ENCODE results near the gene PRRT3. TPM values are rescaled to one million over a fixed set of nuclear protein-coding genes. Genes with fewer than 3 reads are reported as not detected.

The PRRT3 gene
- total and polyA plus RNA-seq, 2 donors (not counting 3 experiments of a cell fraction or from before 2014, with no cell fraction given) = 1.5 TPM

DNA sequence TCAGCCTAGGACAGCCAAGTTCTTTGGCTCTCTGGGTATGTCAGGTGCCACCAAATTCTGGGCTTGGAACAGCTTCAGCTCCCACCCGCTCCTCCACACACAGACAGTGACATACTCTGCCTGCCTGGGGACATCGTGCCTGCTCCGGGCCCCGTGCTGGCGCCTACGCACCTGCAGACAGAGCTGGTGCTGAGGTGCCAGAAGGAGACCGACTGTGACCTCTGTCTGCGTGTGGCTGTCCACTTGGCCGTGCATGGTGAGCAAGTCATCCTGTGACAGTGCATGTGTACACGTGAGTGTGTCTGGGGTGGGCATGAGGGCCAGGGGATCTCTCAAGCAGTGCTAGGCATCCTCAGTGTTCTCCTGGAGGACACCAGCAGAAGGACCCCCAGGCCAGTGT is 34.4 kb downstream of the PRRT3 start:
- peaks cover 13% of the 10 kb centered on the region for H3K4me1 ChIP-seq (ENCODE audit: control insufficient read depth, extremely low read depth, insufficient read depth, low read length)
- no peaks in the 10 kb centered on the region for H3K9me1 ChIP-seq (replicated peaks; ENCODE audit: control insufficient read depth, extremely low read depth, insufficient read depth, low read length)
- intact Hi-C loops (cut with micrococcal nuclease) (loop anchor here (1.0 to 2.0 kb wide), 3 partner anchors 14 to 125 kb away; partner anchors contain the start of genes ARPC4, RPUSD3 and TADA3), dilution Hi-C loops (cut with MboI; ENCODE audit: extremely low pct_ligation_motif_present, low sequenced_read_pairs) (no loop called here)
- POLR2A ChIA-PET = interaction anchor here (0.6 kb wide), 1 partner anchor 1557 kb away, joined by 3 read pairs; no protein-coding TSS in a partner anchor
- no peaks in the 10 kb centered on the region for H3K9me3 ChIP-seq (replicated peaks; ENCODE audit: control insufficient read depth, insufficient read depth, low read length)
- no TSS peak for BruUV-seq (replicated peaks)
- H3K27me3 ChIP-seq (ENCODE audit: control insufficient read depth in 2 of 2, insufficient read depth in 2 of 2, low read length in 2 of 2) = no peaks in the 10 kb centered on the region
- no peak overlapping the region for H3K4me2 ChIP-seq (ENCODE audit: insufficient read depth, low read length)
- H3K9ac ChIP-seq (replicated peaks; ENCODE audit: extremely low read depth, insufficient read depth, low read length) = no peak overlapping the region
- no peak overlapping the region for H3K27ac ChIP-seq (ENCODE audit: insufficient read depth, low read depth, low read length)
- no peaks in the 10 kb centered on the region for H3K79me2 ChIP-seq (ENCODE audit: control insufficient read depth, insufficient read depth, low read length)
- no peaks in the 10 kb centered on the region for H3K36me3 ChIP-seq (ENCODE audit: control insufficient read depth in 2 of 2, extremely low read depth in 1 of 2, insufficient read depth in 2 of 2, low read length in 2 of 2)
- CTCF ChIA-PET = interaction anchor here (1.1 to 2.8 kb wide), 2 partner anchors 15 to 69 kb away, joined by 4 to 11 read pairs; no protein-coding TSS in a partner anchor
- H4K20me1 ChIP-seq (replicated peaks; ENCODE audit: control insufficient read depth, extremely low read depth, insufficient read depth, low read length) = no peaks in the 10 kb centered on the region
- TF ChIP-seq GATA2 (IDR thresholded peaks at IDR 0.05; ENCODE audit: insufficient read depth, insufficient read length, low read depth, low read length) (no peak), MYC (IDR thresholded peaks at IDR 0.05; ENCODE audit: low read depth, low read length) (no peak)
- H2AFZ ChIP-seq (ENCODE audit: low read depth, low read length) = no peak overlapping the region
- no peak overlapping the region for H3K4me3 ChIP-seq (replicated peaks in 1 of 3; ENCODE audit: insufficient read depth in 1 of 3, low read depth in 1 of 3, low read length in 3 of 3)
- DNase-seq (ENCODE audit: low read depth, low spot score) (no peak), FAIRE-seq (no peak)

DNA sequence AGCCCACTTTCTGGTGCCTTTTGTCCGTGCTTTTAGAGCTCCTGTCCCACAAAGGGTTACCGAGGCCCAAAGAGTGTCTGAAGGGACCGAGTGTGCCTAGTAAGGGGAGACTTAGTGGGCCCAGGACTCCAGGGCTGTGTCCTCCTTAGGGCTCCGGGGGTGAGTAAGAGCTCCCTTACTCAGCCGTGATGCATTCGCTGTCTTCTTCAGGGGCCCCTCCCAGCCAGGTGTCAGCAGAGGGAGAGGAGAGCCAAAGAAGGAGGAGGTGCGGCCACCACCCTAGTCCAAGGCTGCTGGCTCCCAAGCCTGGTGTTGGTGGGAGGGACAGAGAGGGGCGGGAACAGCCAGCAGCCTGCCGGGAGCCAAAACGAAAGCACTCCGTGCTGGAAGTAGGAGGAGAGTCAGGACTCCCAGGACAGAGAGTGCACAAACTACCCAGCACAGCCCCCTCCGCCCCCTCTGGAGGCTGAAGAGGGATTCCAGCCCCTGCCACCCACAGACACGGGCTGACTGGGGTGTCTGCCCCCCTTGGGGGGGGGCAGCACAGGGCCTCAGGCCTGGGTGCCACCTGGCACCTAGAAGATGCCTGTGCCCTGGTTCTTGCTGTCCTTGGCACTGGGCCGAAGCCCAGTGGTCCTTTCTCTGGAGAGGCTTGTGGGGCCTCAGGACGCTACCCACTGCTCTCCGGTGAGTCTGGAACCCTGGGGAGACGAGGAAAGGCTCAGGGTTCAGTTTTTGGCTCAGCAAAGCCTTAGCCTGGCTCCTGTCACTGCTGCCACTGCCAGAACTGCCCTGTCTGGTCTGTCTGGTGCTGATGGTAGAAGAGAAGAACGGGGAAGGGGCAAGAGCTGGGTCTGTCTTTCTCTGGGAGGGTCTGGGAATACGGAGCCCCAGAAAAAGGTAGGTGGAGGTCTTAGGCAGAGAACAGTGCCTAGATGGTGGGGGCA is 35.2 kb downstream of the PRRT3 start, which contains the start of gene IL17RC:
IL17RC (plus strand) TSS at position 365 of the 947 bp plus-strand sequence; CDS start at position 583, 218 bp downstream.
- Histone ChIP-seq H3K4me3 (replicated peaks in 1 of 3; ENCODE audit: insufficient read depth in 1 of 3, low read depth in 1 of 3, low read length in 3 of 3) (peak within 1 kb of the TSS in 2 of 3 experiments; percentile 37 to 39), H3K9ac (replicated peaks; ENCODE audit: extremely low read depth, insufficient read depth, low read length) (peak within 1 kb of the TSS; percentile 45), H3K4me1 (ENCODE audit: control insufficient read depth, extremely low read depth, insufficient read depth, low read length) (peaks cover 13% of the 10 kb centered on the region), H3K9me3 (replicated peaks; ENCODE audit: control insufficient read depth, insufficient read depth, low read length) (no peaks in the 10 kb centered on the region), H2AFZ (ENCODE audit: low read depth, low read length) (peak within 1 kb of the TSS; percentile 80), H4K20me1 (replicated peaks; ENCODE audit: control insufficient read depth, extremely low read depth, insufficient read depth, low read length) (no peaks in the 10 kb centered on the region), H3K27ac (ENCODE audit: insufficient read depth, low read depth, low read length) (peak within 1 kb of the TSS; percentile 16), H3K79me2 (ENCODE audit: control insufficient read depth, insufficient read depth, low read length) (no peaks in the 10 kb centered on the region), H3K9me1 (replicated peaks; ENCODE audit: control insufficient read depth, extremely low read depth, insufficient read depth, low read length) (no peaks in the 10 kb centered on the region), H3K4me2 (ENCODE audit: insufficient read depth, low read length) (peak within 1 kb of the TSS; percentile 73), H3K27me3 (ENCODE audit: control insufficient read depth in 2 of 2, insufficient read depth in 2 of 2, low read length in 2 of 2) (no peaks in the 10 kb centered on the region), H3K36me3 (ENCODE audit: control insufficient read depth in 2 of 2, extremely low read depth in 1 of 2, insufficient read depth in 2 of 2, low read length in 2 of 2) (no peaks in the 10 kb centered on the region)
- peak; percentile 88 for FAIRE-seq
- BruUV-seq (replicated peaks) = TSS peak; percentile 41
- POLR2A ChIA-PET = interaction anchor here (0.6 kb wide), 1 partner anchor 1558 kb away, joined by 3 read pairs; no protein-coding TSS in a partner anchor
- peak; percentile 77 for DNase-seq (ENCODE audit: low read depth, low spot score)
- TF ChIP-seq POLR2AphosphoS5 (IDR thresholded peaks at IDR 0.05; ENCODE audit: insufficient read depth, low read depth, low read length) = peak; percentile 32
- no peak for TF ChIP-seq MYC (IDR thresholded peaks at IDR 0.05; ENCODE audit: low read depth, low read length)
- peak; percentile 38 for TF ChIP-seq POLR2A (IDR thresholded peaks at IDR 0.05; ENCODE audit: low read depth, low read length)
- no peak for TF ChIP-seq FOS (IDR thresholded peaks at IDR 0.05; ENCODE audit: borderline replicate concordance, insufficient read depth, low read length)
- CTCF ChIA-PET = interaction anchor here (1.1 to 2.8 kb wide), 4 partner anchors 14 to 68 kb away, joined by 4 to 11 read pairs (median 6); no protein-coding TSS in a partner anchor
- dilution Hi-C loops (cut with MboI; ENCODE audit: extremely low pct_ligation_motif_present, low sequenced_read_pairs) (no loop called here), intact Hi-C loops (cut with micrococcal nuclease) (loop anchor here (1.0 to 2.0 kb wide), 4 partner anchors 15 to 124 kb away; partner anchors contain the start of genes ARPC4, IL17RE, RPUSD3 and TADA3)
